HG03060 (cell line): ENCODE data around the gene MTG2.

Experiments used
- ATAC-seq: cut with Tn5 transposase; IDR thresholded peaks from one replicate; pipeline ENCODE4 v1.9.1; 2021; ENCODE audit warnings: low read depth, moderate number of reproducible peaks; ENCODE audit not compliant: unreplicated experiment

The MTG2 gene

GRCh38 chr20:62229667-62230066 lies 46.8 kb downstream of the MTG2 start:
- no peak for ATAC-seq

GRCh38 chr20:62230276-62230675 lies 47.4 kb downstream of the MTG2 start:
- no peak for ATAC-seq

- ATAC-seq = no peak
Measured at GRCh38 chr20:62230696-62231095, 47.9 kb downstream of the MTG2 start.

DNA sequence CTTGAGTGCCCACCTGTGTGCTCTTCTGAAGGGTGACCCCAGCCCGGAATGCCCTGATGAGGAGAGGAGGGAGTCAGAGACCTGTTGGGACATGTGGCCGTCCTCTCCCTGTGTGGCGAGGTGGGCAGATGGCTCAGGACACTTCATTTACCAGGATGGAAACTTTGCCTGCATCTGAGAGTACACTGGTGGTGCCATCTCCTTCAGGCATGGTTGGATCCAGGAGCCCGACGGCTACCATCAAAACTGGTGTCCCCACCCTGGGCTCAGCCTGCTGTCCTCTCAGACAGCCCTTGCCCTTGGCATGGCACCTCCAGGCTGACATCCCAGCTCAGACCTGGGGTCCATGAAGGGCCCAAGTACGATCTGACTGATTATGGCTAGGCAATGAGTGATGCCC lies 48.5 kb downstream of the MTG2 start:
- ATAC-seq = no peak

DNA sequence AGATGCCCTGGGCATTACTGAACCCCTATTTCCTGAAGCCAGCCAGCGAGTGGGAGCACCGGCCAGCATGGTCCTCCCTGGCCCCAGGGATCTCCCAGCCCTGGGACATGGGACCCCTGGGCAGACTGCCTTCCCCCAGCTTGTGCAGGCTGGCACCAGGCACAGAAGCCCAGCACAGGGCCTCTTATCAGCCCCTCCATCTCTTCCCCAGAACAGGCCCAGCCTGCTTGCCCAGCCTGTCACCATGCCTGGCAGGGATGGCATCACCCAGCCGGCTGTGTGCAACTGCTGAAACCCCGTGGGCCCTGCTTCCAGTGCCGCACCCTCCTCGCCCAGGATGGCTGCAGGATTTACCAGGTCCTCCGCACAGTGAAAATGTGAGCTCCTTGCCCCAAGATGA lies 49.4 kb downstream of the MTG2 start:
- ATAC-seq = no peak

- no peak for ATAC-seq
Measured at GRCh38 chr20:62232770-62233645, 50.2 kb downstream of the MTG2 start.

DNA sequence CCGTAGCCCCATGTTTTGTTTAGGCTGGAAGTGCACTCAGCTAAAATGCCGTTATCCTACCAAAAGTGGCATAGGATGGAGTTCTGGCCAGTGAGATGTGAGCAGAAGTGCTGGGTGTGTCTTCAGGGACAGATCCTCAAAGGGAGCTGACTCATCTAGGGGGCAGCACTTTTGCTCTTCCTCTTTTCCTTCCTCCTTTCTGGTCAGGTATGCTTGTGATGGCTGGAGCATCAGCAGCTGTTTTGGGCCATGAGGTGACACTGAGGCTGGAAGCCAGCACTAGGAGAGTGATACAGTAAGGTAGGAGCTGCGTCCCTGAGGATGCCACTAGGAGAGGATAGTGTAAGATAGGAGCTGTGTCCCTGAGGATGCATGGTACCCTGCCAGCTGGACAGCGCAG lies 50.9 kb downstream of the MTG2 start:
- no peak for ATAC-seq

- no peak for ATAC-seq
Measured at GRCh38 chr20:62234339-62234738, 51.5 kb downstream of the MTG2 start.

DNA sequence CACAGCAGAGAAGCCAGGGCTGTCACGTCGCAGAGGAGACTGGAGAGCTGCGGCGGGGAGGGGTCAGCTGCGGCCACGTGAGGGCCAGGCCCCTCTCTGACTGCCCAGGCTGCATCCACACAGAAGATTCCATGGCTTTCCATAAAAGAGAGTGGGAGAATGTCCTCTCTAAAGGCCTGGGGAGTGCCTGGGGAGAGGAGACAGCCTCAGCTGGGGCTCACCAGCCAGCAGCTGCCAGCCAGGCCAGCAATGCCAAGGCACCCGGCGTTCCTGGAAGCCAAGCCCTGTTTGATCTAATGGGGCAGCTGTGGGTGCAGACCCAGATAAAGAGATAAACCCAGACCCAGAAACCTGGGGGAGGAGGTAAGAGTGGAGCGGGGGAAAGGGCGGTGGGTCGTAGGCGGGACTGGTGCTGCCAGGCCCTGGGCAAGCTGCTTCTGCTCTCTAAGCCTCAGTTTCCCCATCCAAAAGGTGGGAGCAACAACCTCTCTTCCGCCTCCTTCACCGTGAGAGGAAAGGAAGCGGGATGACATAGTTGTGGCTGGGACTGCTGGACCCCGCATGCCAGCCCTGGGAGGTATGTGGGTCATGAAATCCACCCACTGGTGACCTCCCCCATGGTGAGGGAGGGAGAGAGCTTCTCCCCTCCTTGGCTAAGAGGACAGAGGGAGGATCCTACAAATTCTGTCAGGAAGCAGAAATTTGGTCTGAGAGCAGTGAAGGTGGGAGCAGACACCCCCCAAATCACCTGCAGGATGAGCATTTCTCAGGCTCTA lies 52.4 kb downstream of the MTG2 start:
- no peak for ATAC-seq

DNA sequence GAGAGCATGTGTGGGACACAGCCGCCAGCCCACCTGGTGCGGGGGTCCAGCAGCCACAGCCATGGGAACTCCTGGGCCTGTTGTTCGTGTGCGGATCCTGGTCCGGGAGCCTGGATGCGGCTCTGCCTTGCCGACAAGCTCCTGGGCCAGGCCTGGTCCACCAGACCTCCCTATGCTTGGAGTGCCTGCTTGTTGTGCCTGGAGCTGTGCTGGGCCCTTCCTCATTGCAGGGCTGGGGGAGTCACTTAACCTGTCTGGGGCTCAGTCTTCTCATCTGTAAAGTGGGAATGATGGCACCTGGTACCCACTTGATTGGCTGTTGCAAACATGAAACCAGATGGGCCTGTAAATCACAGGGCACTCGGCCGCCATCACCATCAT lies 52.9 kb downstream of the MTG2 start:
- no peak for ATAC-seq

DNA sequence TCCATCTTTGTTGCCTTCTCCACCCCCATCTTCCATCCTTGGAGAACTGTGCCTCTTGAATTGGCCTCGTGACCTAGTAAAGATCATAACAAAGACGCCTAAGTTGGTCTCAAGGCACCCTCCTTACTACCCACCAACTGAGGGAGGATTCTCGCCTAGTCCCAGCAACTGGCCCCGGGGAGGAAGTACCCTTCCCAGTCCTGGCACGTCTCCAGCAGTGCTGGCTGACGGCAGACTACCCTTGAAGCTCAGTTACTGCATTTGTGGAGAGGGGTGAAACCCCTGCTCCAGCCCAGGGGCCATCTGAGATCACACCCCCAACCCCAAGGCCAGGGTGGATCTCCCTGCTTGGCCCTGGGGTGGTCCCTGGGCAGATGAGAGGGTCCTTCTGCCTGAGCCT lies 53.4 kb downstream of the MTG2 start:
- ATAC-seq = no peak

DNA sequence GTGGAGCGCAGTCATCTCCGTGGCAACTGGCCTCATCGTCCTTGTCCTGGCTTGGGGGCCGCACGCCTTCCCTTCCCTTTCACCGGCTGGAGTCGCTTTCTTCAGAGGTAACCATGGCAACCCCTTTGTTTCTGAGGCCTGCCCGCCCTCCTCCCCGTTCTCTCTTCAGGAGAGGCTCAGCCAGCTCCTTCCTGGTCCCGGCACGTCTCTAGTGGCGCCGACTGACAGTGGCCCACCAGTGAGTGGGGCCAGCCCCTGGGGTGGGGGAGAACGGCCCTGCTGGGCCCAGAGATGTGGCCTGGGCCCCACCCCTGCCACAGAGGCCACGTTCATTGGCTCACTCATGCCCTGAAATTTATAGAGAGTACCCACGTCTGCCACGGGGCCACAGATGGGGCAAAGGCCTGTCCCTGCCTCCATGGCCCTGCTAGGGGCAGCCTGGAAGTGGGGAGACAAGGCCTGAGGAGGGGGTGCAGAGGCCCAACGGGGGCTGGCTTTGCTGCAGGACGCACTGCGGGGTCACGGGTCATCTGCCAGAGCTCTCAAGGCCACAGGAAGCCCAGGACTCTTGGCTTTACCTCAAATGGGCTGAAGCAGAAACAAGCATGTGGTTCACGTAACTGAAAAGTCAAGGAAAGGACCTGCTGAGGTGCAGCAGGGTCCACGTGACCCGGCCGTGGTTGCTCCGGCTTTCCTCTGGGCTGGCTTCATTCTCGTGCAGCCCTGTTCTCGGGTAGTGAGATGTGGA lies 54.1 kb downstream of the MTG2 start:
- ATAC-seq = no peak

DNA sequence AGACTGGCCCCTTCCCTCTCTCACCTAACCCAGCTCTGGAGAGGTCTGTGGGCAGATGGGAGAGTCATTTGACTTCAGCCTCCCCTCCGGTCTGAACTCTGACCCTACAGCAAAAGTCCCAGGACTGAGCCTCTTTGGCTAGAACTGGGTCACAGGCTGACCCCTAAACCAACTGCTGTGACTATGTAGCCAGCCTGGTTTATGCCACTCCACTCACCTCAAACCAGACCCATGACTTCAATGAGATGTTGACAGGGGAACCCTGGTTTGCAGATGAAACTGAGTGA lies 54.6 kb downstream of the MTG2 start:
- no peak for ATAC-seq

GRCh38 chr20:62237801-62238568 lies 55.2 kb downstream of the MTG2 start, which contains the start of gene OSBPL2:
Gene OSBPL2 (plus strand): TSS chr20:62238521. CDS start chr20:62256185, 17,664 bp downstream.
- ATAC-seq = peak; percentile 97

DNA sequence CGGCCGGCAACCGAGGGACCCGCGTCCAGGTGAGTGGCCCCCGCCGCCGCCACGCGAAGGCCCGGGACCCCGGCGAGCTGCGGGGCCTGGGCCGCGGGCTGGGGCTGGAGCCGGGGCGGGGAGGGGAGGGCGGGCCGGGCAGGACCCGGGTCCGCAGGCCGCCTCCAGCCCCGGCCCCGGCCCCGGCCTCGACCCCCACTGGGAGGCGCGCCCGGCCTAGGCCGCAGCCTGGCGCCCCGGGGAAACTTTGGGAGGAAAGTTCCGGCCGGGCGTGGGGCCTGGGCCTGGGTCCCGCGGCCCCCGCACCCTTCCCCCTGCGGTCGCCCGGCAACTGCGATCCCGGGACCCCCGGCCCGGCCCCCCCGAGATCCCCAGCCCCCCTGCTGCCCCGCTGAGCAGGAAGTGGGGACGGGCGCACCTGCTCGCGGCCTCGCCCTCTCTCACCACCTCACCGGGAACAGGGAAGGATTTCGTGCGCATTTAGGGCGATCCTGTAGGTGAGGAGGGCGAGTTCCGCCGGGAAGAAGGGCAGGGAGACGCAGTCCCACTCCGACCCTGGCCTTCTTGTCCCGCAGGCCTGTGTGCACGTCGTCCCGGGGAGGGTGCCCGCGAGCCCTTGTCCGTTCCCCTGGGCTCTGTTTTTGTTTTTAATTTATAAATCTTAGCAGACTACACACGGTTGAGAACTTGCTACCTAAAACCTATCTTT lies 55.9 kb downstream of the MTG2 start:
- no peak for ATAC-seq

GRCh38 chr20:62239278-62239879 lies 56.6 kb downstream of the MTG2 start:
- no peak for ATAC-seq

GRCh38 chr20:62240020-62240685 lies 57.3 kb downstream of the MTG2 start:
- no peak for ATAC-seq

GRCh38 chr20:62241506-62241905 lies 58.7 kb downstream of the MTG2 start:
- ATAC-seq = no peak

DNA sequence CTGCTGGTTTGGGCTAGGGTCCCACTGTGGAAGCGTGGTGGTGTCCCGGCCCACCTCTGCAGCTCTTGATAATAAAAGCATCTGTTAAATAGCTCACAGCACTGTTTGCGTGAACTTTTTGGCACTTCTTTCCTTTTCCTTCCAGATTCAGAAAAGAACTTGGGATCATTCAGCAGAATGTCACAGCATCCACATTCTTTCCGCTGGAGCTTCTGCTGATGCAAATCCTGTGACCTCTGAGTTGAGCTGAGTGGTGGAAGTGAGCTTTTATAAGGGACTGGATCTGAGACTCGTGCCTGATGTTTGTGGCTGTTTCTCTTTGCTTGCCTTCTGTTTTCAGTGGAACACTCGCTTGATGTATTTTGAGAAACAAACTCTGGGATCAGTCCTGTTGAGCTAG lies 59.3 kb downstream of the MTG2 start:
- no peak for ATAC-seq
